Measurements from ENCODE around the gene DPEP2.

DNA sequence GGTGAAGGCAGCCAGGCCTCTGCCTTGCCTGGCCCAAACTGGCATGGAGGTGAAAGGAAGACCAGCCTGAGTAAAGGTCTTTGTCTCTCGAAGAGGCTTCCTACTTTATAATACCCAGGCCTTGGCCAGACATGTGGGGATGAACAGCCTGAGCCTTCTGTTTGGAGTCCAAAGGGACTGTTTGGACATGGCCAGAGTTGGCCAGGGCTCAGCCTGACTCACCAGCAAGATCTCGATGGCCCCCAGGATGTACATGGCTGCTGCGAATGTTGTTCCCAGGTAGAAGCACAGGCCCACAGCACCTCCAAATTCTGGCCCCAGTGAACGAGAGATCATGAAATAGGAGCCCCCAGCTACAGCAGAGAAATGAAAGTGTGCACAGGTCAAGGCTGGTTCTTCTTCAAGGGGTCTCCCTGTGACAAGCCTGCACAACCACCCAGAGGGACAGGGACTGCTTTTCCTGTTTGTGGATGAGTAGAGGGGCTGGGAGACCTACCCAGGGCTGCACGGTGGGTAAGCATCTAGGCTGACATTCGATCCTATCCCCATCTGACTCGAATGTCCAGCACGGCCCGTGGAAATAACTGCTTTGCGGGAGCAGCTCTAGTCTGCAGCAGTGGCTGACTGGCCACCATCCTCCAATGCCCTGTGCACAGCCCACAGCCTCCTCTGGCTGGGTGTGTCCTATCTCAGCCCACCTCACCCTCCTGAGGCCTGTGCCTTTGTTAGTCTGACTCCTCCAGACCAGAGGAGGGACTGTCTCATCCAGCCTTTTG, 44.7 kb downstream of the DPEP2 start:
- TF ChIP-seq ZMAT3 (CRISPR knock-in tag; conservative IDR thresholded peaks at IDR 0.05) = no peak
- TF ChIP-seq ELF1 (CRISPR knock-in tag; IDR thresholded peaks at IDR 0.05) = no peak
- TF ChIP-seq SMAD3 (CRISPR knock-in tag; IDR thresholded peaks at IDR 0.05) = no peak

All from HepG2 (cell line).